DOHH2 (cell line): ENCODE results near the gene TEX19.

Experiments
- CTCF ChIP-seq: fragments of 200-600 bp; sonication (generic); IDR thresholded peaks from one replicate; pipeline ENCODE4 v1.5.1; 2014; ENCODE audit warnings: antibody characterized with exemption, mild to moderate bottlenecking, low read depth, low read length; ENCODE audit not compliant: poor library complexity, severe bottlenecking
- EZH2phosphoT487 ChIP-seq: fragments of 200-600 bp; sonication (generic); IDR thresholded peaks from 2 replicates; pipeline ENCODE4 v1.6.1; 2017; ENCODE audit warnings: borderline replicate concordance, mild to moderate bottlenecking, antibody characterized with exemption, low read length, moderate library complexity, mixed read lengths

GRCh38 chr17:82323514-82324234 lies 35.4 kb upstream of the TEX19 start:
- TF ChIP-seq CTCF (no peak), EZH2phosphoT487 (no peak)
